ENCODE measurements around the gene HLTF.
"Not testable (repeated sequence)": the region's sequence is repeated elsewhere in the genome, so short reads cannot be mapped to it uniquely, and the experiment has no call there.

Gene HLTF

GRCh38 chr3:149101641-149102040 lies 15.3 kb upstream of the HLTF start:
- no peaks in the 10 kb centered on the region for H3K27me3 ChIP-seq (ENCODE audit: low read depth)
- H3K4me3 ChIP-seq: no peak overlapping the region
- no peaks in the 10 kb centered on the region for H3K9me3 ChIP-seq
- H3K36me3 ChIP-seq (replicated peaks): no peaks in the 10 kb centered on the region
- in situ Hi-C loops (cut with MboI; ENCODE audit: low sequenced_read_pairs): no loop called here
- no peak for DNase-seq (ENCODE audit: low spot score in 2 of 2)
- H3K4me1 ChIP-seq: no peaks in the 10 kb centered on the region

DNA sequence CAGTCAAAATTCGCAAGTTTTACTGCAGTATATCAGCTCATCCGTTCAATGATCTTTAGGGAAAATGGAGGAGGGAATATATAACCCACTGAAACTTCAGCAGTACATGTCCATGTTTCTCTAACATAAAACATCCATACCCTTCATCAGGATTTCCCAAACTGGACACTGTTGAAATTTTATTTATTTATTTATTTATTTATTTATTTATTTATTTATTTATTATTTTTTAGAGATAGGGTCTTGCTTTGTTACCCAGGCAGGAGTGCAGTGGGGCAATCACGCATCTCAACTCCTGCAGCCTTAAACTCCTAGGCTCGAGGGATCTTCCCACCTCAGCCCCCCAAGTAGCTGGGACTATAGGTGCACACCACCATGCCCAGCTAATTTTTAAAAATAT lies 14.8 kb upstream of the HLTF start:
- H3K4me1 ChIP-seq: no peaks in the 10 kb centered on the region
- H3K4me3 ChIP-seq: no peak overlapping the region
- no peaks in the 10 kb centered on the region for H3K27me3 ChIP-seq (ENCODE audit: low read depth)
- DNase-seq (ENCODE audit: low spot score in 2 of 2): no peak
- H3K9me3 ChIP-seq: no peaks in the 10 kb centered on the region
- H3K36me3 ChIP-seq (replicated peaks): no peaks in the 10 kb centered on the region
- in situ Hi-C loops (cut with MboI; ENCODE audit: low sequenced_read_pairs): no loop called here

- H3K4me3 ChIP-seq; in situ Hi-C loops (cut with MboI; ENCODE audit: low sequenced_read_pairs); DNase-seq (ENCODE audit: low spot score in 2 of 2); H3K36me3 ChIP-seq (replicated peaks); H3K4me1 ChIP-seq; H3K9me3 ChIP-seq; H3K27me3 ChIP-seq (ENCODE audit: low read depth): not testable (repeated sequence)
Measured at GRCh38 chr3:149097987-149098386, 11.7 kb upstream of the HLTF start.

DNA sequence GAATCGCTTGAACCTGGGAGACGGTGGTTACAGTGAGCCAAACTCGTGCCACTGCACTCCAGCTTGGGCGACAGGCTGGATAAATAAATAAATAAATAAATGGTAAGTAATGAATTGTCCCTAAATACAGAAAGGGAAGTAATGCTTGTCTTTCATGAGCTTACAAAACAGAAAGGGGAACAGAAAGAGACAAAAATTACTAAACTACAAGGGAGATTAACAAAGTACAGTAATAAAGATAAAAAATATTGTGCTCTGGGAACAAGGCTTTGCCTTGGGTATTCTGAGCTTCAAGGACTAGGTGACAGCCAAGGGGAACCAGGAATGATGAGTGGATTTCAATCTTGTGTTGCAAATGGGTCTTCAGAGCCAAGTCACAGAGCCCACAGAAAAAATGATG lies 9.2 kb upstream of the HLTF start:
- in situ Hi-C loops (cut with MboI; ENCODE audit: low sequenced_read_pairs): no loop called here
- no peaks in the 10 kb centered on the region for H3K36me3 ChIP-seq (replicated peaks)
- H3K4me3 ChIP-seq: no peak overlapping the region
- no peak for DNase-seq (ENCODE audit: low spot score in 2 of 2)
- H3K9me3 ChIP-seq: no peaks in the 10 kb centered on the region
- H3K27me3 ChIP-seq (ENCODE audit: low read depth): no peaks in the 10 kb centered on the region
- no peaks in the 10 kb centered on the region for H3K4me1 ChIP-seq

- Histone ChIP-seq H3K9me3 (no peaks in the 10 kb centered on the region), H3K4me3 (no peak overlapping the region), H3K36me3 (replicated peaks) (no peaks in the 10 kb centered on the region), H3K27me3 (ENCODE audit: low read depth) (no peaks in the 10 kb centered on the region), H3K4me1 (no peaks in the 10 kb centered on the region)
- DNase-seq (ENCODE audit: low spot score in 2 of 2): no peak
- in situ Hi-C loops (cut with MboI; ENCODE audit: low sequenced_read_pairs): no loop called here
Measured at GRCh38 chr3:149091983-149092382, 5.7 kb upstream of the HLTF start.

- Histone ChIP-seq H3K27me3 (ENCODE audit: low read depth) (no peaks in the 10 kb centered on the region), H3K4me3 (no peak overlapping the region), H3K9me3 (no peaks in the 10 kb centered on the region), H3K4me1 (peaks cover 2% of the 10 kb centered on the region; the same call in 1 of the 2 replicates), H3K36me3 (replicated peaks) (no peaks in the 10 kb centered on the region)
- DNase-seq (ENCODE audit: low spot score in 2 of 2): no peak
- in situ Hi-C loops (cut with MboI; ENCODE audit: low sequenced_read_pairs): no loop called here
Measured at GRCh38 chr3:149090907-149091306, 4.6 kb upstream of the HLTF start.

DNA sequence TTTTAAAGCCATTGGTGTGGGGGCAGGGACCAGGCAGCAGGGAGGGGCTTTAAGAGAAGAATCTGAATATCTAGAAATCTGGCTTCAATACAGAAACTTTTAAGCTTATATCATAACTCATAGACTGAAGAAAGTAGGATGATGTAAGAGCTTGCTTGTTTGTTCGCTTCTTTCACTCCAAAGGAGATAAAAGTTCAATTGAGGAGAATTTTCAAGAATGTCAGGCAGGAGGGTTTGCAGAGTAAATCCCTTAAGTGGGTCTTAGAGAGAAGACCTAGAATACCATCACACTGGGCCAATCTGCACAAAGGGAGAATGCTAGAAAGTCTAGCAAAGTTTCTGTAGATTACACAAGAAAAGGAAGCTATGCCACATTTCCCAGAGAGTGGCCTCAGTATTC lies 4.1 kb upstream of the HLTF start:
- no peak overlapping the region for H3K4me3 ChIP-seq

GRCh38 chr3:149089395-149089794 lies 3.1 kb upstream of the HLTF start:
- in situ Hi-C loops (cut with MboI; ENCODE audit: low sequenced_read_pairs): no loop called here

More for the DNA sequence above, 4.1 kb upstream of the HLTF start:
- no peaks in the 10 kb centered on the region for H3K27me3 ChIP-seq (ENCODE audit: low read depth)
- H3K36me3 ChIP-seq (replicated peaks): no peaks in the 10 kb centered on the region
- H3K4me1 ChIP-seq: peaks cover 2% of the 10 kb centered on the region; the same call in 1 of the 2 replicates
- H3K9me3 ChIP-seq: no peaks in the 10 kb centered on the region
- in situ Hi-C loops (cut with MboI; ENCODE audit: low sequenced_read_pairs): no loop called here
- no peak for DNase-seq (ENCODE audit: low spot score in 2 of 2)

DNA sequence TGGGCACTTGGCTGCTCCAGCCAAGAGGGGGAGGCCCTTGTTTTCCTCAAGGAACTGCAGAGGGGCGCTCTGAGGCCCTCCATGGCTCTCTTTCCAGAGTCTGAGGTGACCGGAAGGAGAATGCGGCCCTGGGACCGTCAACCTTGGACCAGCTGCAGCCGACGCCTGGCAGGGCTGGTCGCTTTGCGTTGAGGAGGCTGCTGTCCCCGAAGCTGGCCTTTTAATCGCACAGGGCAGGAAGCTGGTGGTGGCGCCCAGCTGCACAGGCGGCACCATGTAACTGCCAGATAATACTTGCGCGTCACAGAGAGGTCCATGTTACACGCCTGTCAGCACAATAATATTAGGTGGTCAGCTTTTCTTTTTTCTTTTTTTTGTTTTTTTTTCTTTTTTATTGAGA lies 875 bp upstream of the HLTF start:
- in situ Hi-C loops (cut with MboI; ENCODE audit: low sequenced_read_pairs): no loop called here
- H3K4me1 ChIP-seq: peaks cover 12% of the 10 kb centered on the region; the same call in 1 of the 2 replicates
- DNase-seq (ENCODE audit: low spot score in 2 of 2): no peak

More at GRCh38 chr3:149089395-149089794, 3.1 kb upstream of the HLTF start:
- peaks cover 2% of the 10 kb centered on the region; the same call in 1 of the 2 replicates for H3K36me3 ChIP-seq (replicated peaks)
- no peaks in the 10 kb centered on the region for H3K9me3 ChIP-seq
- no peak overlapping the region for H3K4me3 ChIP-seq
- DNase-seq (ENCODE audit: low spot score in 2 of 2): no peak
- H3K4me1 ChIP-seq: peaks cover 8% of the 10 kb centered on the region; the same call in 1 of the 2 replicates
- H3K27me3 ChIP-seq (ENCODE audit: low read depth): no peaks in the 10 kb centered on the region

GRCh38 chr3:149085828-149086231 lies 503 bp downstream of the HLTF start:
- no peaks in the 10 kb centered on the region for H3K27me3 ChIP-seq (ENCODE audit: low read depth)
- peaks cover 15% of the 10 kb centered on the region for H3K36me3 ChIP-seq (replicated peaks)
- peak overlapping the region; percentile 68 for H3K4me3 ChIP-seq
- peaks cover 21% of the 10 kb centered on the region for H3K4me1 ChIP-seq
- H3K9me3 ChIP-seq: no peaks in the 10 kb centered on the region
- in situ Hi-C loops (cut with MboI; ENCODE audit: low sequenced_read_pairs): no loop called here
- peak in 1 of 2 experiments; percentile 53 for DNase-seq (ENCODE audit: low spot score in 2 of 2)

More for the DNA sequence above, 875 bp upstream of the HLTF start:
- Histone ChIP-seq H3K4me3 (no peak overlapping the region), H3K9me3 (no peaks in the 10 kb centered on the region), H3K36me3 (replicated peaks) (peaks cover 15% of the 10 kb centered on the region), H3K27me3 (ENCODE audit: low read depth) (no peaks in the 10 kb centered on the region)

DNA sequence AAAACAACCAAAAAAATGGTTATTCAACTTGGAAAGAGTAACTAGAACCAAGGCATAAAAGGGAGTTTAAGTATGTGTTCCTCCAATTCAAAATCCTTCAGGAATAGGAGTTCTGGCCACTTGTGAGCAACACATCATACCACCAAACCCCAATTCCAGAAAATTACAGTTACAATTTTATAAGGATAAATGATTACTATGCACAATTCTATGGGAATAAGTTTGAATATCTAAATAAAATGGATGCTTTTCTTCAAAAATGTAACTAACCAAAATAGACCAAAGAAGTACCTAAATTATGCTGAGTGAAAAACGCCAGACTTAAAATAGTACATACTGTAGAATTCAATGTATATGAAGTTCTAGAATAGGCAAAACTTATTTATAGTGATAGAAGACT lies 4.6 kb downstream of the HLTF start:
- in situ Hi-C loops (cut with MboI; ENCODE audit: low sequenced_read_pairs): no loop called here

GRCh38 chr3:149080699-149081091 lies 5.6 kb downstream of the HLTF start:
- Histone ChIP-seq H3K4me1 (peaks cover 33% of the 10 kb centered on the region), H3K27me3 (ENCODE audit: low read depth) (no peaks in the 10 kb centered on the region), H3K4me3 (no peak overlapping the region), H3K9me3 (no peaks in the 10 kb centered on the region), H3K36me3 (replicated peaks) (peaks cover 19% of the 10 kb centered on the region)
- in situ Hi-C loops (cut with MboI; ENCODE audit: low sequenced_read_pairs): no loop called here
- DNase-seq (ENCODE audit: low spot score in 2 of 2): no peak

More for the DNA sequence above, 4.6 kb downstream of the HLTF start:
- Histone ChIP-seq H3K9me3 (no peaks in the 10 kb centered on the region), H3K4me3 (no peak overlapping the region), H3K36me3 (replicated peaks) (peaks cover 17% of the 10 kb centered on the region), H3K4me1 (peaks cover 34% of the 10 kb centered on the region), H3K27me3 (ENCODE audit: low read depth) (no peaks in the 10 kb centered on the region)
- DNase-seq (ENCODE audit: low spot score in 2 of 2): no peak

GRCh38 chr3:149080011-149080698 lies 6.2 kb downstream of the HLTF start:
- in situ Hi-C loops (cut with MboI; ENCODE audit: low sequenced_read_pairs): no loop called here
- Histone ChIP-seq H3K4me1 (peaks cover 33% of the 10 kb centered on the region), H3K27me3 (ENCODE audit: low read depth) (no peaks in the 10 kb centered on the region), H3K9me3 (no peaks in the 10 kb centered on the region), H3K4me3 (no peak overlapping the region), H3K36me3 (replicated peaks) (peaks cover 22% of the 10 kb centered on the region)
- peak; percentile 58 to 85 for DNase-seq (ENCODE audit: low spot score in 2 of 2)

DNA sequence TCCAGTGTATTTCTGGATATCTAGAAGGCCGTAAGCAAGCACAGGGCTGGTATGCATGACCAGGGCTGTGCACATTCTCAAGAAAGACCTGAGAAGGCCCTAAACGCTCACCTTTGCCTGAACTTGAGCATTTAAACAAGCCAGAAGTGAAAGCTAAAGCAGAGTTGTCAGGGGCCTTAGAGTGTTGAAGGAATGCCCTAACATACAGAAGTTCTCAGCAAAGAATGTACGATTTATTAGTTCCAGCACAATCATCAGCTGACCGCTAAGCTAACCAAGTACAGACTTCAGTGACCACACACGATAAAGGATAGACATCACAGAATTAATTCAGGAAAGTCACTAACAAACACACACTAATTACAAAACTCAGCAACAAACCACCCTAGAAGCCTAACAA lies 8.7 kb downstream of the HLTF start:
- Histone ChIP-seq H3K4me1 (peaks cover 23% of the 10 kb centered on the region), H3K27me3 (ENCODE audit: low read depth) (no peaks in the 10 kb centered on the region), H3K9me3 (no peaks in the 10 kb centered on the region), H3K4me3 (no peak overlapping the region), H3K36me3 (replicated peaks) (peaks cover 30% of the 10 kb centered on the region)
- in situ Hi-C loops (cut with MboI; ENCODE audit: low sequenced_read_pairs): no loop called here
- DNase-seq (ENCODE audit: low spot score in 2 of 2): no peak

GRCh38 chr3:149067883-149068282 lies 18.4 kb downstream of the HLTF start:
- Histone ChIP-seq H3K4me1 (no peaks in the 10 kb centered on the region), H3K27me3 (ENCODE audit: low read depth) (no peaks in the 10 kb centered on the region), H3K9me3 (no peaks in the 10 kb centered on the region), H3K36me3 (replicated peaks) (peaks cover 70% of the 10 kb centered on the region), H3K4me3 (no peak overlapping the region)
- in situ Hi-C loops (cut with MboI; ENCODE audit: low sequenced_read_pairs): no loop called here
- DNase-seq (ENCODE audit: low spot score in 2 of 2): no peak
